ENCODE measurements around the gene TENM4. TPM values are rescaled to one million over a fixed set of nuclear protein-coding genes. Genes with fewer than 3 reads are reported as not detected.

TENM4 gene
- total RNA-seq, 4 donors from 2014 or later: 1.1 to 2.7 (median 2.0) TPM

- no peaks in the 10 kb centered on the region for H3K9me3 ChIP-seq
- H3K36me3 ChIP-seq: no peaks in the 10 kb centered on the region
- no peak overlapping the region for H3K4me3 ChIP-seq
- TF ChIP-seq POLR2A (IDR thresholded peaks at IDR 0.05) (no peak), CTCF (IDR thresholded peaks at IDR 0.05) (no peak)
- H3K27ac ChIP-seq: no peak overlapping the region
- DNase-seq: no peak
- H3K27me3 ChIP-seq: no peaks in the 10 kb centered on the region
- H3K4me1 ChIP-seq: no peaks in the 10 kb centered on the region
Measured at GRCh38 chr11:78977009-78977408, 463.8 kb downstream of the TENM4 start.

GRCh38 chr11:78975081-78975480 is 465.7 kb downstream of the TENM4 start:
- Histone ChIP-seq H3K27me3 (no peaks in the 10 kb centered on the region), H3K9me3 (no peaks in the 10 kb centered on the region), H3K27ac (no peak overlapping the region), H3K36me3 (no peaks in the 10 kb centered on the region), H3K4me3 (no peak overlapping the region), H3K4me1 (no peaks in the 10 kb centered on the region)
- no peak for DNase-seq
- no peak for TF ChIP-seq CTCF (IDR thresholded peaks at IDR 0.05)
- no peak for TF ChIP-seq POLR2A (IDR thresholded peaks at IDR 0.05)

- DNase-seq: no peak
- TF ChIP-seq CTCF (IDR thresholded peaks at IDR 0.05): no peak
- no peak for TF ChIP-seq POLR2A (IDR thresholded peaks at IDR 0.05)
- H3K4me1 ChIP-seq: no peaks in the 10 kb centered on the region
Measured at GRCh38 chr11:78973876-78974275, 467.0 kb downstream of the TENM4 start.

GRCh38 chr11:78972590-78972989 is 468.2 kb downstream of the TENM4 start:
- no peak overlapping the region for H3K27ac ChIP-seq

More at GRCh38 chr11:78973876-78974275, 467.0 kb downstream of the TENM4 start:
- Histone ChIP-seq H3K36me3 (no peaks in the 10 kb centered on the region), H3K27ac (no peak overlapping the region), H3K4me3 (no peak overlapping the region), H3K9me3 (no peaks in the 10 kb centered on the region), H3K27me3 (no peaks in the 10 kb centered on the region)

GRCh38 chr11:78972177-78972576 is 468.7 kb downstream of the TENM4 start:
- no peak for DNase-seq
- no peak for TF ChIP-seq POLR2A (IDR thresholded peaks at IDR 0.05)
- TF ChIP-seq CTCF (IDR thresholded peaks at IDR 0.05): no peak
- no peaks in the 10 kb centered on the region for H3K36me3 ChIP-seq

More at GRCh38 chr11:78972590-78972989, 468.2 kb downstream of the TENM4 start:
- TF ChIP-seq POLR2A (IDR thresholded peaks at IDR 0.05) (no peak), CTCF (IDR thresholded peaks at IDR 0.05) (no peak)
- DNase-seq: no peak
- no peaks in the 10 kb centered on the region for H3K4me1 ChIP-seq
- no peaks in the 10 kb centered on the region for H3K27me3 ChIP-seq
- H3K4me3 ChIP-seq: no peak overlapping the region
- no peaks in the 10 kb centered on the region for H3K36me3 ChIP-seq
- no peaks in the 10 kb centered on the region for H3K9me3 ChIP-seq

GRCh38 chr11:78967811-78968210 is 473.0 kb downstream of the TENM4 start:
- TF ChIP-seq POLR2A (IDR thresholded peaks at IDR 0.05) (no peak), CTCF (IDR thresholded peaks at IDR 0.05) (no peak)
- no peaks in the 10 kb centered on the region for H3K9me3 ChIP-seq

More at GRCh38 chr11:78972177-78972576, 468.7 kb downstream of the TENM4 start:
- H3K9me3 ChIP-seq: no peaks in the 10 kb centered on the region
- no peak overlapping the region for H3K27ac ChIP-seq
- H3K4me3 ChIP-seq: no peak overlapping the region
- no peaks in the 10 kb centered on the region for H3K4me1 ChIP-seq
- no peaks in the 10 kb centered on the region for H3K27me3 ChIP-seq

More at GRCh38 chr11:78967811-78968210, 473.0 kb downstream of the TENM4 start:
- Histone ChIP-seq H3K27me3 (no peaks in the 10 kb centered on the region), H3K27ac (no peak overlapping the region), H3K4me3 (no peak overlapping the region), H3K4me1 (no peaks in the 10 kb centered on the region), H3K36me3 (no peaks in the 10 kb centered on the region)
- no peak for DNase-seq

All from Peyer's patch (tissue), 4 donors.